ENCODE results near the gene NPY1R.
A peak's percentile ranks its signal among the peaks of the same experiment; 100 is the strongest.

NPY1R gene

DNA sequence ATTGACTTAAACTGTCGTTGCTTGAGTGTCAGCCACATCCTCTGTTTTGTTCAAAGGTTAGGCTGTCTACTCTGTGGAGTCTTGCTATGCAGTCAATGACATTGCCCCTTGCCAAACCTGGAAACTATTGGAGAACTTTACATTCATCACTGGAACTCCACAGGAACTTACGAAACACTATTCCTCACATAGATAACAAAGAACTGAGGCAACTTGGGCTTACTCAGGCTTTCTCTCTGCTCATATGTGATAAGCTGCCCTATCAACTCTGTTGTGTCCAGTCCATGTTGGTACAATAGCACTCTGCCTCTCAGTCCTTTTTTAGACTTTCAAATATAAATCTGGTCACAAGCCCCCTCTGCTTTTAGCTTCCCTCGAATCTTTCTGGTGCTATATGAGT lies 20.7 kb upstream of the NPY1R start:
- Mint-ChIP-seq H3K27ac (no peak overlapping the region), H3K4me1 (no peaks in the 10 kb centered on the region), H3K9me3 (no peaks in the 10 kb centered on the region), H3K4me3 (no peak overlapping the region), H3K27me3 (ENCODE audit: low read depth, poor library complexity) (peaks cover 14% of the 10 kb centered on the region), H3K36me3 (ENCODE audit: low read depth) (no peaks in the 10 kb centered on the region)
- no peak for DNase-seq
- TF ChIP-seq, protein P1, sequence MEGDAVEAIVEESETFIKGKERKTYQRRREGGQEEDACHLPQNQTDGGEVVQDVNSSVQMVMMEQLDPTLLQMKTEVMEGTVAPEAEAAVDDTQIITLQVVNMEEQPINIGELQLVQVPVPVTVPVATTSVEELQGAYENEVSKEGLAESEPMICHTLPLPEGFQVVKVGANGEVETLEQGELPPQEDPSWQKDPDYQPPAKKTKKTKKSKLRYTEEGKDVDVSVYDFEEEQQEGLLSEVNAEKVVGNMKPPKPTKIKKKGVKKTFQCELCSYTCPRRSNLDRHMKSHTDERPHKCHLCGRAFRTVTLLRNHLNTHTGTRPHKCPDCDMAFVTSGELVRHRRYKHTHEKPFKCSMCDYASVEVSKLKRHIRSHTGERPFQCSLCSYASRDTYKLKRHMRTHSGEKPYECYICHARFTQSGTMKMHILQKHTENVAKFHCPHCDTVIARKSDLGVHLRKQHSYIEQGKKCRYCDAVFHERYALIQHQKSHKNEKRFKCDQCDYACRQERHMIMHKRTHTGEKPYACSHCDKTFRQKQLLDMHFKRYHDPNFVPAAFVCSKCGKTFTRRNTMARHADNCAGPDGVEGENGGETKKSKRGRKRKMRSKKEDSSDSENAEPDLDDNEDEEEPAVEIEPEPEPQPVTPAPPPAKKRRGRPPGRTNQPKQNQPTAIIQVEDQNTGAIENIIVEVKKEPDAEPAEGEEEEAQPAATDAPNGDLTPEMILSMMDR (IDR thresholded peaks at IDR 0.05): no peak

DNA sequence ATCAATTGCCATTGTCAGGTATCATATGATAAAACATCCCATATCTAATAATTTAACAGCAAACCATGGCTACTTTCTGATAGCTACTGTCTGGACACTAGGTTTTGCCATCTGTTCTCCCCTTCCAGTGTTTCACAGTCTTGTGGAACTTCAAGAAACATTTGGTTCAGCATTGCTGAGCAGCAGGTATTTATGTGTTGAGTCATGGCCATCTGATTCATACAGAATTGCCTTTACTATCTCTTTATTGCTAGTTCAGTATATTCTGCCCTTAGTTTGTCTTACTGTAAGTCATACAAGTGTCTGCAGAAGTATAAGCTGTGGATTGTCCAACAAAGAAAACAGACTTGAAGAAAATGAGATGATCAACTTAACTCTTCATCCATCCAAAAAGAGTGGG lies 18.3 kb upstream of the NPY1R start:
- no peak for DNase-seq
- Mint-ChIP-seq H3K36me3 (ENCODE audit: low read depth) (no peaks in the 10 kb centered on the region), H3K27me3 (ENCODE audit: low read depth, poor library complexity) (peaks cover 14% of the 10 kb centered on the region), H3K4me3 (no peak overlapping the region), H3K4me1 (no peaks in the 10 kb centered on the region), H3K27ac (no peak overlapping the region), H3K9me3 (no peaks in the 10 kb centered on the region)
- TF ChIP-seq, protein P1 (IDR thresholded peaks at IDR 0.05): no peak

DNA sequence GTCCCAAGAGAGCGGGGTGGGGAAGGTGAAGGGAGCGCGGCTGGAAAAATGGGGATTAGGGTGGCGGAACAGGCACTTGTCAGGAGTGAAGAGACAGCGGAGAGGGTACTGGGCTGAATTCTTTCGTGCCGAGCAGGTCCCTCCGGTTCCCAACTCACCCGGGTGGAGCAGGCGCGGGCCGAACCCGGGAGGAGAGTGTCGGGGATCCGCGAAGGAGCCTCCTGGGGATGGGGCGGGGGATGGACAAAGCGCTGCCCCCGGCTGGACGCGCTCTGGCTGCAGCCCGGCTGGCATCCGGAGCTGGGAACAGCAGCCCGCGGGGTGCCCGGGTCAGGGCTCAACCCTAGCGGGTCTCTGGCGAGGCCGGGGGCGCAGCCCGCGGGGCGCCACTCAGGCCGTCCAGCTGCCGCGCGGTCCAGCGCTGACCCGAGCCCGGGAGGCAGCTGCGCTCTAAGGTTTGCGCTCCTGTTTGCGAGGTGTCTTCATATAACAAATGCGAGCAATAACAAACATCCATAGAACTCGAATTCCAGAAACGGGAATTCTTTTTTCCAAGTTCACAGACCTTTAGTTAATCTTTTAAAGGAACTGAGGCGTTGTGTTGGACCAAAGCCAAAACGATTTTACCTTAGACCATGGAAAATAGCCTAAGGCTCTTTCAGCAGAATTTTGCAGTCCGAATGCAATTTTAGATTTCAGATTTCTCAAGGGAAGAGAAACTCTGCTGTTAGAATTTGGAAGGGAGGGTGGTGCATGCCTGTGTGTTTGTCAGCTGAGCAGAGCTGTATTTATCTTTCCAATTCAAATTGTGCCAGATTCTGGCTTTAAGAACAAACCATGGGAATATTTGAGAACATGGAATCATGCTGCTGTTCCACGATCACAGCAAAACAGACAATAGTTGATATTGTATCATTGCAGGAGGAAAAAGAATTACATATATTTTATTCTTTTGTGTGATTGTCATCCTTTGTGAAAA lies 12.0 kb upstream of the NPY1R start:
- Mint-ChIP-seq H3K27ac (no peak overlapping the region), H3K4me1 (no peaks in the 10 kb centered on the region), H3K27me3 (ENCODE audit: low read depth, poor library complexity) (peaks cover 54% of the 10 kb centered on the region), H3K9me3 (no peaks in the 10 kb centered on the region), H3K4me3 (peak overlapping the region; percentile 79), H3K36me3 (ENCODE audit: low read depth) (no peaks in the 10 kb centered on the region)
- TF ChIP-seq, protein P1 (IDR thresholded peaks at IDR 0.05): no peak
- DNase-seq: peak; percentile 60

DNA sequence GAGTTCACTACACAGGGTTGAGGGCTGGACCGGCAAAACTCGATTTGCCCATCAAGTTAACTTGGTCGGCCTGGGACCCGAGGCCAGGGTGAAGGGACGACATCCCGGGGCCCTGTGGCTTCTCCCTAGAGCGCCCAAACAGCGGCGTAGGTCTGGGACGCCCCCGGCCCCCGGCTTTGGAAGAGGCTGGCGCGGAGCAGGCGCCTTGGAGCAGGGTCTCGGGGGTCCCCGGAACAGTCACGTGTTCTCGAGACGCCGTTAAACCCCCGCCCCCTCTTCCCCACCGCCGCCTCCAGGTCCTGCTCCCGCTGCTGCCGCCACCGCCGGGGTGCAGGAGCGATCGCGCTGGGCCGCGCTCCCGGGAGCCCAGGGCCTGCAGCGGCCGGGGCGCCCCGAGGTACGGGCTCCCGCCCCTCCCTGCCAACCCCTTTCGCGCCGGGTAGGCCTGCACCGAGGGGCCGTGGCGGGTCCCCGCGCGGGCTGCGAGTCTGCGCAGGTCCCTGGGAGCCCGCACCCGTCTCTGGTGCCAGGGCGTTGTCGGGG lies 11.3 kb upstream of the NPY1R start, which contains the start of gene NPY5R:
TSS of gene NPY5R (plus strand) at position 289 of the 543 bp plus-strand sequence. CDS start 6,382 bp downstream, outside the sequence.
- no peaks in the 10 kb centered on the region for H3K36me3 Mint-ChIP-seq (ENCODE audit: low read depth)
- peak; percentile 58 for DNase-seq
- H3K9me3 Mint-ChIP-seq: no peaks in the 10 kb centered on the region
- no peak within 1 kb of the TSS for H3K27ac Mint-ChIP-seq
- H3K4me3 Mint-ChIP-seq: peak within 1 kb of the TSS; percentile 79
- H3K4me1 Mint-ChIP-seq: no peaks in the 10 kb centered on the region
- TF ChIP-seq, protein P1 (IDR thresholded peaks at IDR 0.05): no peak
- peaks cover 60% of the 10 kb centered on the region for H3K27me3 Mint-ChIP-seq (ENCODE audit: low read depth, poor library complexity)

DNA sequence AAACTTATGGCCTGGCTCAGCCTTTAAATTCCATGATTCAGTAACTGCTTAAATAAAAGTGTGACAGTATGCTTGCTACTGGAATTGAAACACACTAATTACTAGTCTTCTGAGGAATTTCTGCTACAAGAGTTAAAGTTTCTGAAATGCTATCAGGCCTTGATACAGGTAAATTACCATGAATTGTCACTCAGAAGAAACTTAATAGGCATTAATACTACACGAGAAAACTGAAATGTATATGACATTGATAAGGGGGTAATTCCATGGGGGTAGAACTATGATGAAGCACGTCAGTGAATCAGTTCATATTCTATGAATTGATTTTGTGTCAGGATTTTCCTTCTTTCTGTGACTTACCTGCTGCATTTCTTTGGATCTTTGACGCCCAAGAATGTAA lies 3.0 kb upstream of the NPY1R start:
- H3K27ac Mint-ChIP-seq: no peak overlapping the region
- no peak overlapping the region for H3K4me3 Mint-ChIP-seq
- peaks cover 45% of the 10 kb centered on the region for H3K27me3 Mint-ChIP-seq (ENCODE audit: low read depth, poor library complexity)
- no peak for DNase-seq
- TF ChIP-seq, protein P1 (IDR thresholded peaks at IDR 0.05): no peak
- H3K4me1 Mint-ChIP-seq: peaks cover 15% of the 10 kb centered on the region
- peaks cover 13% of the 10 kb centered on the region for H3K9me3 Mint-ChIP-seq
- peaks cover 5% of the 10 kb centered on the region for H3K36me3 Mint-ChIP-seq (ENCODE audit: low read depth)

All from nephron progenitor cell (in vitro differentiated cells).